K562 (cell line): Measurements from ENCODE around the gene JUNB. TPM values are rescaled to one million over a fixed set of nuclear protein-coding genes. Genes with fewer than 3 reads are reported as not detected.

Source experiments
- DACH1 ChIP-seq: fragments of 450-650 bp; IDR thresholded peaks from 2 replicates; pipeline ENCODE4 v1.6.1; 2018; ENCODE audit not compliant: partially characterized antibody
- FOXK2 ChIP-seq, 2 experiments: fragments of 450-650 bp; IDR thresholded peaks in 1 of 2; conservative IDR thresholded peaks in 1 of 2; 2 replicates each; pipeline ENCODE4 v1.6.1; 2016; ENCODE audit warnings: low read depth in 2 of 2, mild to moderate bottlenecking in 1 of 2
- LARP7 ChIP-seq: fragments of 450-650 bp; IDR thresholded peaks from 2 replicates; pipeline ENCODE4 v1.6.1; 2016
- PHF8 ChIP-seq: fragments of 200-600 bp; sonication (generic); IDR thresholded peaks from 2 replicates; pipeline ENCODE4 v1.6.1; 2012; ENCODE audit warnings: mixed run types, mild to moderate bottlenecking, inconsistent platforms, low read length, moderate library complexity, borderline replicate concordance
- PTBP1 ChIP-seq: fragments of 200-400 bp; formaldehyde crosslinking; IDR thresholded peaks from 2 replicates; pipeline ENCODE4 v1.6.1; 2017; ENCODE audit warnings: low read depth, low read length
- RB1 ChIP-seq: fragments of 450-650 bp; IDR thresholded peaks from 2 replicates; pipeline ENCODE4 v1.6.1; 2017; ENCODE audit warnings: low read depth, mild to moderate bottlenecking
- RNF2 ChIP-seq: sonication (generic); IDR thresholded peaks from 2 replicates; pipeline ENCODE4 v1.6.1; 2016
- SIN3A ChIP-seq, 2 experiments: fragments of 150-350 bp in 1 of 2; IDR thresholded peaks; 2 replicates each; pipeline ENCODE4 v1.6.1; 2011 to 2016; ENCODE audit warnings: borderline replicate concordance in 2 of 2, low read depth in 2 of 2, low read length in 2 of 2, mild to moderate bottlenecking in 2 of 2, moderate library complexity in 2 of 2; ENCODE audit not compliant: control insufficient read depth in 1 of 2
- TGIF2 ChIP-seq: sonication (generic); formaldehyde crosslinking; IDR thresholded peaks from 2 replicates; pipeline ENCODE4 v1.8.1; 2022; ENCODE audit warnings: mild to moderate bottlenecking, missing genetic modification reagents, moderate library complexity
- U2AF1 ChIP-seq: fragments of 200-400 bp; formaldehyde crosslinking; optimal IDR thresholded peaks from 2 replicates; pipeline ENCODE3; 2017; ENCODE audit warnings: mild to moderate bottlenecking, low read depth, low read length, moderate library complexity
- polyA plus RNA-seq, 8 experiments: library from polyadenylated mRNA; depleted of rRNA in 4 of 8; stranded (reverse) in 5 of 8; unstranded in 3 of 8; fragments of >200 nt; fragmentation: Nextera tagmentation in 2 of 8; fragmentation: Illumina TruSeq in 1 of 8; extraction: Ambion mirVana in 2 of 8; extraction: Trizol in 1 of 8; gene quantifications; 2 replicates each; pipeline versions ENCODE4 v1.2.1 to v1.2.3, GENCODE V29; 2011 to 2014; ENCODE audit warnings: inconsistent platforms in 1 of 8, missing spikeins in 1 of 8
- total RNA-seq, 7 experiments: library from RNA; depleted of rRNA in 6 of 7; stranded (reverse); fragments of >200 nt in 6 of 7; fragmentation: Illumina TruSeq in 2 of 7; extraction: Trizol in 2 of 7; gene quantifications; 2 replicates each; pipeline versions ENCODE4 v1.2.1 to v1.2.3, GENCODE V29; 2011 to 2021; ENCODE audit warnings: low replicate concordance in 1 of 7
- TF ChIP-seq, protein P1 (sequence below): fragments of 450-650 bp; IDR thresholded peaks from 2 replicates; pipeline ENCODE4 v1.6.1; 2016
- TF ChIP-seq, protein P2 (sequence below): sonication (generic); formaldehyde crosslinking; IDR thresholded peaks from 2 replicates; pipeline ENCODE4 v1.8.0; 2022; ENCODE audit warnings: mild to moderate bottlenecking, missing genetic modification reagents

JUNB gene
- total and polyA plus RNA-seq, 9 of the 15 experiments (the other 6 are each of a cell fraction or from before 2014, with no cell fraction given) = 0.23 to 88.1 (median 13.1) TPM

DNA sequence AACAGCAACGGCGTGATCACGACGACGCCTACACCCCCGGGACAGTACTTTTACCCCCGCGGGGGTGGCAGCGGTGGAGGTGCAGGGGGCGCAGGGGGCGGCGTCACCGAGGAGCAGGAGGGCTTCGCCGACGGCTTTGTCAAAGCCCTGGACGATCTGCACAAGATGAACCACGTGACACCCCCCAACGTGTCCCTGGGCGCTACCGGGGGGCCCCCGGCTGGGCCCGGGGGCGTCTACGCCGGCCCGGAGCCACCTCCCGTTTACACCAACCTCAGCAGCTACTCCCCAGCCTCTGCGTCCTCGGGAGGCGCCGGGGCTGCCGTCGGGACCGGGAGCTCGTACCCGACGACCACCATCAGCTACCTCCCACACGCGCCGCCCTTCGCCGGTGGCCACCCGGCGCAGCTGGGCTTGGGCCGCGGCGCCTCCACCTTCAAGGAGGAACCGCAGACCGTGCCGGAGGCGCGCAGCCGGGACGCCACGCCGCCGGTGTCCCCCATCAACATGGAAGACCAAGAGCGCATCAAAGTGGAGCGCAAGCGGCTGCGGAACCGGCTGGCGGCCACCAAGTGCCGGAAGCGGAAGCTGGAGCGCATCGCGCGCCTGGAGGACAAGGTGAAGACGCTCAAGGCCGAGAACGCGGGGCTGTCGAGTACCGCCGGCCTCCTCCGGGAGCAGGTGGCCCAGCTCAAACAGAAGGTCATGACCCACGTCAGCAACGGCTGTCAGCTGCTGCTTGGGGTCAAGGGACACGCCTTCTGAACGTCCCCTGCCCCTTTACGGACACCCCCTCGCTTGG, 966 bp downstream of the JUNB start (continued):
- TF ChIP-seq PHF8 (peak; percentile 12; the same call in 1 of the 2 replicates), SIN3A (IDR thresholded peaks at IDR 0.05; ENCODE audit: borderline replicate concordance in 2 of 2, control insufficient read depth in 1 of 2, low read depth in 2 of 2, low read length in 2 of 2) (peak; percentile 67 to 68; a peak in 2 of 4 replicates), U2AF1 (peak; percentile 95), DACH1 (peak; percentile 65), FOXK2 (conservative IDR thresholded peaks at IDR 0.05 in 1 of 2, IDR thresholded peaks at IDR 0.05 in 1 of 2; ENCODE audit: low read depth in 2 of 2) (peak in 1 of 2 experiments; percentile 35; a peak in 1 of 4 replicates), RB1 (peak; percentile 13; the same call in 1 of the 2 replicates), TGIF2 (CRISPR knock-in tag) (0 out of 2 replicates have a peak, but pooled peaks have one; percentile 81), PTBP1 (peak; percentile 49; the same call in 1 of the 2 replicates), RNF2 (peak; percentile 70; the same call in 1 of the 2 replicates), LARP7 (0 out of 2 replicates have a peak, but pooled peaks have one; percentile 13)
- TF ChIP-seq, protein P1, sequence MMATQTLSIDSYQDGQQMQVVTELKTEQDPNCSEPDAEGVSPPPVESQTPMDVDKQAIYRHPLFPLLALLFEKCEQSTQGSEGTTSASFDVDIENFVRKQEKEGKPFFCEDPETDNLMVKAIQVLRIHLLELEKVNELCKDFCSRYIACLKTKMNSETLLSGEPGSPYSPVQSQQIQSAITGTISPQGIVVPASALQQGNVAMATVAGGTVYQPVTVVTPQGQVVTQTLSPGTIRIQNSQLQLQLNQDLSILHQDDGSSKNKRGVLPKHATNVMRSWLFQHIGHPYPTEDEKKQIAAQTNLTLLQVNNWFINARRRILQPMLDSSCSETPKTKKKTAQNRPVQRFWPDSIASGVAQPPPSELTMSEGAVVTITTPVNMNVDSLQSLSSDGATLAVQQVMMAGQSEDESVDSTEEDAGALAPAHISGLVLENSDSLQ = peak; percentile 67
- TF ChIP-seq, protein P2, sequence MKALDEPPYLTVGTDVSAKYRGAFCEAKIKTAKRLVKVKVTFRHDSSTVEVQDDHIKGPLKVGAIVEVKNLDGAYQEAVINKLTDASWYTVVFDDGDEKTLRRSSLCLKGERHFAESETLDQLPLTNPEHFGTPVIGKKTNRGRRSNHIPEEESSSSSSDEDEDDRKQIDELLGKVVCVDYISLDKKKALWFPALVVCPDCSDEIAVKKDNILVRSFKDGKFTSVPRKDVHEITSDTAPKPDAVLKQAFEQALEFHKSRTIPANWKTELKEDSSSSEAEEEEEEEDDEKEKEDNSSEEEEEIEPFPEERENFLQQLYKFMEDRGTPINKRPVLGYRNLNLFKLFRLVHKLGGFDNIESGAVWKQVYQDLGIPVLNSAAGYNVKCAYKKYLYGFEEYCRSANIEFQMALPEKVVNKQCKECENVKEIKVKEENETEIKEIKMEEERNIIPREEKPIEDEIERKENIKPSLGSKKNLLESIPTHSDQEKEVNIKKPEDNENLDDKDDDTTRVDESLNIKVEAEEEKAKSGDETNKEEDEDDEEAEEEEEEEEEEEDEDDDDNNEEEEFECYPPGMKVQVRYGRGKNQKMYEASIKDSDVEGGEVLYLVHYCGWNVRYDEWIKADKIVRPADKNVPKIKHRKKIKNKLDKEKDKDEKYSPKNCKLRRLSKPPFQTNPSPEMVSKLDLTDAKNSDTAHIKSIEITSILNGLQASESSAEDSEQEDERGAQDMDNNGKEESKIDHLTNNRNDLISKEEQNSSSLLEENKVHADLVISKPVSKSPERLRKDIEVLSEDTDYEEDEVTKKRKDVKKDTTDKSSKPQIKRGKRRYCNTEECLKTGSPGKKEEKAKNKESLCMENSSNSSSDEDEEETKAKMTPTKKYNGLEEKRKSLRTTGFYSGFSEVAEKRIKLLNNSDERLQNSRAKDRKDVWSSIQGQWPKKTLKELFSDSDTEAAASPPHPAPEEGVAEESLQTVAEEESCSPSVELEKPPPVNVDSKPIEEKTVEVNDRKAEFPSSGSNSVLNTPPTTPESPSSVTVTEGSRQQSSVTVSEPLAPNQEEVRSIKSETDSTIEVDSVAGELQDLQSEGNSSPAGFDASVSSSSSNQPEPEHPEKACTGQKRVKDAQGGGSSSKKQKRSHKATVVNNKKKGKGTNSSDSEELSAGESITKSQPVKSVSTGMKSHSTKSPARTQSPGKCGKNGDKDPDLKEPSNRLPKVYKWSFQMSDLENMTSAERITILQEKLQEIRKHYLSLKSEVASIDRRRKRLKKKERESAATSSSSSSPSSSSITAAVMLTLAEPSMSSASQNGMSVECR = peak; percentile 94
